Ramos (cell line): ENCODE data around the gene GUK1.

ENCODE experiments used
- in situ Hi-C: fragments of 300-500 bp; cut with MboI; formaldehyde crosslinking; loops from one replicate; pipeline ENCODE4 v1.14.3; 2022; ENCODE audit warnings: low sequenced_read_pairs; ENCODE audit not compliant: unreplicated experiment

The GUK1 gene

DNA sequence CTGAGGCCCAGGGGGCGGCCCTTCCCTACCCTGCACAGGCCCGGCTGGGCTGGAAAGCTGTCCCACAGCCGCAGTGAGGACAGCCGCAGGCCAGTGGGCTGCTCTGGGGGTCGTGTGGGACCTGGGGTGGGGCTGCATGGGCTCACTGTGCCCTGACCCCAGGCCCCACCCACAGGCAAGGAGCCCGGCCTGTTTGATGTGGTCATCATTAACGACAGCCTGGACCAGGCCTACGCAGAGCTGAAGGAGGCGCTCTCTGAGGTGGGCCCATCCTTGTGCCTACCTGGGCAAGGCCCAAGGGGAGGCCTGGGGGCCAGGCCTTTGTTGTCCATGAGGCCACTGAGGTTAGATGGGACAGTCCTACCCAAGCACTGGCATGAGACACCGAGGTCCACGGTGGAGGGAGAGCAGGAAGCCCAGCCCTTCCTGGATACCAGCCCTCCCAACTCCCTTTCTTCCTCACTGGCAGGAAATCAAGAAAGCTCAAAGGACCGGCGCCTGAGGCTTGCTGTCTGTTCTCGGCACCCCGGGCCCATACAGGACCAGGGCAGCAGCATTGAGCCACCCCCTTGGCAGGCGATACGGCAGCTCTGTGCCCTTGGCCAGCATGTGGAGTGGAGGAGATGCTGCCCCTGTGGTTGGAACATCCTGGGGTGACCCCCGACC, 8.2 kb downstream of the GUK1 start:
- in situ Hi-C loops = no loop called here

DNA sequence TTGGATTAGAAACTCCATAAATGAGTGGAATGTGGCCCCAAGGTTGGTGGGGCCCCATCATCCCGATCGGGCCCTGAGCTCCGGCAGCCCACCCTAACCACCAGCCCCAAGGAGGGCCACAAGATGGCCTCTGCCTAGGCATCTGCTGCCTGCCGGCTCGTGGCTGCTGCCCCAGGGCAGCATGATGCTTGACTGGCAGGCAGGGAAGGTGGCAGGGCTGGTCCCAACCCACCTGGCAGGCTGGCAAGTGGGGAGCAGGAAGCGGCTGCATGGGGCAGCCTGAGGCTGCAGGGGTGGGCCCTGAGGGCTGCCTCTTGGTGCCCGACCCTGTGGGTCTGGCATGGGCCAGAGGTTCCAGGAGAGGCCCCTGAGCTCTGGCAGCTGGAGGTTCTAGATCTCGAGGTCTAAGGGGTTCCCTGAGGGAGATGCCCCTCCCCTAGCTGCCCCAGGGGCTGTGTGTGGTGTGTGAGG, 8.9 kb downstream of the GUK1 start:
- in situ Hi-C loops = no loop called here

DNA sequence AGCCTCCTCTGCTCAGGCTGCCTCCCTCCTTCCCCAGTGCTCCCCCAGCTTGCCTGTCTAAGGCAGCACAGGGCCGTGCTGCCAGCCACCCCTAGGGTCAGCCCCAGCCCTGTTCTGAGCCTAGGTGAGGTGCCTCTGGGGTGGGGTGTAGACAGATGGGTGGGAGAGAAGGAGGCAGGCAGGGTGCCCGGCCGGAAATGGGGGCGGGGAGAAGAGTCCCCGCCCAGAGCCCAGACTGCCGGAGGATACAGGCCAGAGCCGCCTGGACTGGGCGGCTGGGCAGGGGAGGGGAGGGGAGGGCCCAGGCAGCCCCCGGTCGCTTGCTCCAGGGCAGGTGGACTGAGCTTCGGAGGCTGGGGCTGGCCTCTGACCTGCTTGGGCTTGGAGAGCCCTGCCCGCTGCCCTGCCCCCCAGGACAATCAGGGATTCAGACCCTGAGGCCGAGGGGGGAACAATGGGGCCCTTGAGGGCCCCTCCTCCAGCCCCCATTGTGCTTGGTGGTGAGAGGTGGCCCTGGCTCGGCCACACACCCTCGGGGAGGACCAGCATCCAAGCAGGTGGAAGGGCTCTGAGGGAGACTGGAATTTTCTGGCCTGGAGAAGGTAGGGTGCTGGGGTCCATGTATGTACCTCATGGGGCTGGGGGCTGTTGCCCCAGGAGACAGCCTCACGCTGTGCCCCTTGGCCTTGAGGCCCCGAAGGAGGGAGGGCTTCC, 9.5 kb downstream of the GUK1 start, which contains the start of gene GJC2:
Gene GJC2, plus strand, starts transcription at position 525 of the 714 bp plus-strand sequence. CDS start 7,829 bp downstream, outside the sequence.
- in situ Hi-C loops = no loop called here

DNA sequence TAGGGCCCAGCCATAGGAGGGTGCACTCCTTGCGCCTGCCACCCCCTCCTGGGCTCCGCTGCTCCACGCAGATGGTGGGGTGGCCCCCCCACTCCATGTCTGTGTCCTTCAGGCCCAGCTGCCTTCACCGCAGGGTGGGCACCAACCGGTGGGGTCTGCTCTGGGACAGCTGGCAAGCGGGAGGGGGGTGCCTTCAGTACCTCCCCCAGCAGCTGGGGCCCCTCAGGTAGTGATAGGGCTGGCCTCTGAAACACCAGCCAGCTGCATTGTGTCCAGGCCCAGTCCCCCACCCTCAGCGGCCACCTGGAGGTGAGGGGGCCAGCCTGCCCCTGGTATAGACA, 10.0 kb downstream of the GUK1 start:
- in situ Hi-C loops = no loop called here

DNA sequence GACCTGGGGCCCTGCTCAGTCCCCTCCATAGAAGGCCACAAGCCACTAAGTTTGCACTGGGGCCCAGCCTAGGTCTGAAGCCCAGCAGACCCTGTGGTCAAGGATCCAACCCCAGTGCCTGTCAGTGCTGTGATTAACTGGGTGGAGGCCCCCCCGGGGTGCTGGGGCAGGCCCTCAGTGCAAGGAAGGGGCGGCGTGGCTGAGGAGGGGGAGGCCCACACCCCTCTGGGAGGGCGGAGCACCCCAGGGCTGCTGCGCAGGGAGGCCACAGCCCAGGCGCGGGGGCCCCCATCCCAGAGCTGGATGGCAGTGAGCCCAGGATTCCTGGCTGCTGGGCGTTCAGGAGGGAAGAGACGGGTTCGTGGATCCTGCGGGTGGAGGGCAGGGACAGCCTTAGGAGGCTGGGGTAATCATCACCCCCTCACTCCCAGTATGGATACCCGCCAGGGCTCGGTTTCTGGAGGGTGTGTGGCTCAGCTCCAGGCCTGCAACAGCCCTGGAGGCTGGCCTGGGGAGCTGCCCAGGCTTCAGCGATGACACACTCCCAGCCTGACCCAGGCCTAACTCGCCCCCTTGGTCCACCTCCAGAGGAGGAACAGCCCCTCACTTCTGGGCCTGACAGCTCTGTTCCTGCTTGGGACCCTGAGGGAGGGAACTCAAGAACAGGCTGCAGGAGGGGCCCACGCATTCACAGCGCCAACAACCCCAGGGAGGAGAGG, 10.5 kb downstream of the GUK1 start:
- in situ Hi-C loops = no loop called here

DNA sequence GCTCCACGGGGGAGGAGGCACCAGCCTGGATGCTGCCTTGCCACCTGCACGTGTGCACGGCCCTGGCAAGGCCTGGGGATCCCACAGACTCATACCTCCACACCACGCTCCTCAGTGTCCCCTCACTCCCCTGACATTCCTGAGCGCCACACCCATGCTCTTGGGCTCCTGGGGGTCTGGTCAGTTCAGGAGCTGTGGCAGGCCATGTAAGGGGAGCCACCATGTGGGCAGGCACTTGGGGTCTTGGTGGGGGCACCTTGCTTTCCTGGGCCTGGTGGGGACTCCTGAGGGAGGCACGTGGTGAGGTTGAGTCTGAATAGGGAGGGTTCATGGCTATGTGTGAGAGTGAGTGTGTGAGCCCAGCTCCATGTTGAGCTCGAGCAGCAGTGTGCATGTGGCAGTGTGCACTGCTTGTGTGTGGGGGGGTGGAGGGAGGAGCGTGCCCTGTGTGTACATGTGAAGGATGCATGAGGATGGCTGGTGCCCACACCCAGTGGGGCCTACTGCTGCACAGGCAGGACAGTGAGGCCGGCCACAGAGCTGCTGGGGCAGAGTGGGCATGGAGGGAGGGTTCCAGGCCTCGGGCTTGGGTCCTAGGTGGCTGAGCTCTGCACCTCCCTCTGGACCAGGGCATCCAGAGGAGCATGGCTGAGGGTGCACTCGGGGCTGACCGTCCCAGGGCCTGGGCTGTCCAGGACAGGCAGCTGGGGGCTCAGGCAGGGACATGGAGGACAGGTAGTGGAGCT, 11.3 kb downstream of the GUK1 start:
- in situ Hi-C loops = no loop called here

DNA sequence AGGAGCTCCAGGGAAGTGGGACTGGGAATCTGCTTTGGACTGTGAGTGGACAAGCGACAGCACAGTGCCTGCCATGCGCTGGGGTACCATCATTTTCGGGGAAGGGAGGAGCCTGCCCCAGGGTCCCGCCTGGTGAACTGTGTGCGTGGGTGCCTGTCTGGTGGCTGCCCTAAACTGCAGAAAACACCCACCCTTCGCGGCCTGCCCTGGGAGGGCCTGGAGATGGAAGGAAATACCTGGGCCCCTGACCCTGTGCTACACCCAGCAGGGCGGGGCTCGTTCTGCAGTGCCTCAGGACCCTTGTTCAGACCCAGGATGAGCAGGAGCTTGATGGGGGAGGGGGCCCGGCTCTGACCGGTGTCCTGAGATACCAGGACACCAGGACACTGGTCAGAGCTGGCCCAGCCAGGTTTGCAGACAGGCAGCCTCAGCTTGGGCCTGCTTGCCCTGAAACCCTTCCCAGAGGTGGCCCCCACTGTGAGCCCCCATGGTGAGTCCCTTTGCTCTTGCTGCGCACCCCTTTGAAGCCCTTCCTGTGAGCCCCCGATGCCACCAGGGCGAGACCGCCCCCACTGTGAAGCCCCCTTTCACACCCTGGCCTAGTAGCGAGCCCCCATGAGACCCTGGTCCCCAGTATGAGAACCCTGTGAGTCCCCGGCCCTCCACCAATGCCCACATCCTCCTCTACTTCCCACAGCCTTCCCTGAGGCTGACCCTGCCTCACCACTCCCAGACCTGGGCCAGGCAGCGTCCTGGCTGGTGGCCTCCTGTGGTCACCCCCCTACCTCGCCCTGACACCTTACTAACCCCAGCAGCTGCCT, 12.2 kb downstream of the GUK1 start:
- in situ Hi-C loops = no loop called here

DNA sequence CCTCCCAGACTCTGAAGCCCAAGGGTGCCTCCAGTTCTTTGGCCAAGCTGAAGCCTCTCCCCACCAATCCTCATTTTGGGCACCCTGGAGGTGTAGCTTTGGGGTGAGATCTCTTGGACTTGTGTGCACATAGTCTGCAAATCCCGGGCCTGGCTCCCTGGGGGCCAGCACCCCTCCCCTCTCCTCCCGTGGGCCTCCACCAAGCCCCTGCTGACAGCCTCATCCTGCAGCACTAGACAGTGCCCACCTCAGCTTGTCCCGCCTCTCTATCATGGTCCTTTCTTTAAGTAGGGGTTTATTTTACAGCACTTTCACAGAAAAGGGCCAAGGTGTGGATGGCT, 12.8 kb downstream of the GUK1 start:
- in situ Hi-C loops = no loop called here

DNA sequence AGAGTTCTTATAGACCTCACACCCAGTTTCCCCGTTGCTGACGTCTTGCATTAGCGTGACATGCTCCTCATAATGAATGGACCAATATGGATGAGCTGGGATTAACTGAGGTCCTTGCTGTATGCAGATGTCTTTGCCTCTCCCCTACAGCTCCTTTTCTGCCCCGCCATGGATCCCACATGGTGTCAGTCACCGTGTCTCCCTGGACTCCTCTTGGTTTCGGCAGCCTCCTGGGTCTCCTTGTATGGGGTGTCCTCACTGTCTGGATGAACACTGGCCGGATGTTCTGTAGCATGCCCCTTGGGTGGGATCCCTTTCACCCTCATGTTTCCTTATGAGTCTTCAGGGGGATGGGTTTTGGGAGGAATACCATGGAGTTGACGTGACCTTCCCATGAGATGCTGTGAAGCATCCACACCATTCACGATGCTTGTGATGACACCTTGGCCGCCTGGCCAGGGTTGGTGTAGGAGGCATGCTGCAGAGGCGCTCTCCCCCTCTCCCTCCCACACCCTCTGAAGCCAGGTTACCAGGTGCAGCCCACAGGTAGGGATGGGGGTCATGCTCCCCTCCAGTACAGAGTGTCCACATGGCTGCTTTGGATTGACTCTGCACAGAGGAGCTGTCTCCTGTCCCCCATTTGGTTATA, 14.1 kb downstream of the GUK1 start:
- in situ Hi-C loops = no loop called here

DNA sequence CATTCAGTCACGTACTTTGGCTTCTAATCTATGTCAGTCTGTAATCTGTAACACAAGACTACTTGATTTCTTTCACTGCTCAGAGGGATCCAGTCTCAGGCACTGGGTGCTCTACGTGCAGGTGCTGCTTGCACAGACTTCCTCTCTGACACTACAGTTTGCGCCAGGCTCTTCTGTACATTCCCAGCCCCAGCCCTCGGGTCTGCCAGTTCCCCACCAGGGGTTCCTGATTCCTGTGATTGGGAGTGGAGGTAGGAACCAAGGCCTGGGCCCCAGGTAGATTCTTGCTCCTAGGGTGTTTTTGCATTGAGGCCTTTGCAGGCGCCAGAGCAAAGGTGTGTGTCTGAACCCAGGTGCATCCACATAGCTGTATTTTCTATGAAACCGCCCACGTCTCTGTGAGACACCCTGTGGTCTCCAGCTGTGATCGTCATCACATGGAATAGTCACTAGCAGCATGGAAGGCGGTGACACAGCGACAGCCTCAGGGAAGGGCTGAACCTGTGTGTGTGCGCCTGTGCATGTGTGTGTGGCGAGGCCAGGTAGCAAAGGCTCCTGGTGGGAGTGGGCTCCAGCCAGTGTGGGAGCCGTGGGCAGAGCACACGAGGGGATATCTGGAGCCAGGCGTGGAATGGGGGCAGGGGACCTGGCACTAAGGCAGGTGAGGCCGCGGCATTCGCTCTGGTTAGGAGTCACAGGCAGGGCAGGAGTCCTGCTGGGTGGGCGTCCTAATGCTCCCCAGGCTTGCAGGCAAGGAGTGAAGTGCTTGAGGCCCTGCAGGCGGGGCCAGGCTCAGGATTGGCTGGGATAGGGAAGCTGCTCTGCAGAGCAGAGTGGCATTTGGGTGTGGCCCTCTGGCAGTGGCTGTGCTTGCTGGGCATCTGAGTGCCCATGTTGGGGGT, 14.8 kb downstream of the GUK1 start:
- in situ Hi-C loops = no loop called here

DNA sequence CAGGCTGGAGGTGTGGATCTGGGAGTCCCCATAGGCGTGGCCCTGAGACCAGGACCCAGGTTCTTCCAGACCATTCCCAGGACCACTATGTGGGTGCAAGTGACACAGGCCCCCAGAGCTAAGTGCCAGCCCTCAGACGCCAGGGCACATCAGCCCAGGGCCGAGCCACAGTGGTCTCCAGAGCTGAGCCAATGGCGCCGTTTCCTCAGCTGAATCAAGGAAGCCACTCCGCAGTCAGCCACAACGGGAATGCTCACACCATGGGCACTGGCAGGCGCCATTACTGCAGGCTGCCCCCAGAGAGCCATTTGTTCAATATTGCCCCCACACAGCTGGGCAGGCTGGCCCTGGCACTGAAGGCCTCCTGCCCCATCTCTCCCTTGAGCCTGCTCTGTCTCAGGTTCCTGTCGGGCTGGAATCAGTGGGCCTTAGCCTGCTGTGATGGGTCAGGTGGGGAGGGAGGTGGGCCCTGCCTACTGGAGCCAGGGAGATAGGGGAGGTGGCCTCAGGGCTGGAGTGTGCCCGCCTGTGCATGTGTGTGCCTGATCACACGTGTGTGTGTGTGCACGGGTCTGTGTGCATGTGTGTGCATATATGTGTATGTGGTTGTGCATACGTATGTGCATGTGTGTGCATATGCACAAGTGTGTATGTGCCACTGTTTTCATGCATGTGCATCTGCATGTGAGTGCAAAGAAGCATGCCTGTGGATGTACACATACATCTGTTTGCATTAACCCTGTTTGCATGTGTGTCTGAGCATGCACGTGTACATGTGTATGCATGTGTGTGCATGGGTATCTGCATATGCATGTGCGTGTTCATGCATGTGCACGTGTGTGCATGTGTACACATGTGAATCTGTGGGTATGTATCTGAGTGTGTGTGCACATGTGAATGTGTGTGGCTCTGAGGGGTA, 15.8 kb downstream of the GUK1 start:
- in situ Hi-C loops = no loop called here

DNA sequence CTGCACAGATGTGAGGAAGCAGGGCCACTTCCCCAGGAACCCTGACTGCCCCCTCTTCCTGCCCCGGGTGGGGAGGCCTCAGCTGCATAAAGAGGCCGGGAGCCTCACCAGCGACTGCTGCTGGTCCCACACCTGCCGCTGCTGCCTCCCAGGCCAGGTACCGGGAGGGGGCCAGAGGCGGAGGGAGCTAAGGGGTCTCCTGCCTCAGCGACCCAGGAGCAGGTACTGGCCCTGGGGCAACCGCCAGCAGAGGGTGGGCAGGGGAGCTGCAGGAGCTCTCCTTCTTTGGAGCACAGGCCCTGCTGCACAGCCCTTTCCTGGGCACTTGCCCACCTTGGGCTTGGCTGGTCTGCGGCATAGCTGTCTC, 16.4 kb downstream of the GUK1 start:
- in situ Hi-C loops = no loop called here

DNA sequence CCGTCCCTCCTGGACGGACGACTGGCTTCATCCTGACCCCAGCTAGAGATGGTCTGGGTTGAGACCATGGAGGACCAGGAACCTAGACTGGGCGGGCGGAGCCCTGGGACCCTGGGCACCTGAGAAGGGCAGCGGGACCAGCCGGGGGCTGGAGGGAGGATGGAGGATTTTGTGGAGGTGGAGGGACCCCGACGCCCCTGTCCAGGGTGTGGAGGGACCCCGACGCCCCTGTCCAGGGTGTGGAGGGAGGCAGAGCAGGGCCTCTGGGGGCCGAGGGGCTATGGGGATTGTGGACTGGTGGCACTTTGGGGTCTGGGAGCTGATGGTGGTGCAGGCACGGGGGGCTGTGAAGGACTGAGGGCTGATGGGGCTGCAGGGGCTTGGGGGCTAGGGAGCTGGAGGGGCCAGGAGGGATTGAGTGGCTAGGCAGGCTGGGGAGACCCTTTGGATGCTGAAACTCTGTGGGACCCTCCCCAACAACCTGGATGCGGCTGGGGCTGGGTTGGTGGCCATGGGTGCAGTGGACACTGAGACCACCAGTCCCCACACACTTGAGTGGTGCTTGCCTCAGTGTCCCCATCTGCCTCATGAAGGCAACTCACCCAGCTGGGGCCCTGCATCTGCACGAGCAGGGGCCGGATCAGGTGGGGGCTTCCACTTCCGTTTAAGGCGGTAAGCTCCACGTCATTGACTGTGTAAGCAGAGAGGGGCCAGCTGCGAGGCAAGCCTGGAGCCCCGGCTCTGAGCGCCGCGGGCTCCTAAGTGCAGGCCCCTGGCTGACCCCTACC, 17.1 kb downstream of the GUK1 start:
- in situ Hi-C loops = no loop called here

DNA sequence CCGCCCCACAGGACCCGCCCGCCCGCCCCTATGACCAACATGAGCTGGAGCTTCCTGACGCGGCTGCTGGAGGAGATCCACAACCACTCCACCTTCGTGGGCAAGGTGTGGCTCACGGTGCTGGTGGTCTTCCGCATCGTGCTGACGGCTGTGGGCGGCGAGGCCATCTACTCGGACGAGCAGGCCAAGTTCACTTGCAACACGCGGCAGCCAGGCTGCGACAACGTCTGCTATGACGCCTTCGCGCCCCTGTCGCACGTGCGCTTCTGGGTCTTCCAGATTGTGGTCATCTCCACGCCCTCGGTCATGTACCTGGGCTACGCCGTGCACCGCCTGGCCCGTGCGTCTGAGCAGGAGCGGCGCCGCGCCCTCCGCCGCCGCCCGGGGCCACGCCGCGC, 17.6 kb downstream of the GUK1 start:
- in situ Hi-C loops = no loop called here

DNA sequence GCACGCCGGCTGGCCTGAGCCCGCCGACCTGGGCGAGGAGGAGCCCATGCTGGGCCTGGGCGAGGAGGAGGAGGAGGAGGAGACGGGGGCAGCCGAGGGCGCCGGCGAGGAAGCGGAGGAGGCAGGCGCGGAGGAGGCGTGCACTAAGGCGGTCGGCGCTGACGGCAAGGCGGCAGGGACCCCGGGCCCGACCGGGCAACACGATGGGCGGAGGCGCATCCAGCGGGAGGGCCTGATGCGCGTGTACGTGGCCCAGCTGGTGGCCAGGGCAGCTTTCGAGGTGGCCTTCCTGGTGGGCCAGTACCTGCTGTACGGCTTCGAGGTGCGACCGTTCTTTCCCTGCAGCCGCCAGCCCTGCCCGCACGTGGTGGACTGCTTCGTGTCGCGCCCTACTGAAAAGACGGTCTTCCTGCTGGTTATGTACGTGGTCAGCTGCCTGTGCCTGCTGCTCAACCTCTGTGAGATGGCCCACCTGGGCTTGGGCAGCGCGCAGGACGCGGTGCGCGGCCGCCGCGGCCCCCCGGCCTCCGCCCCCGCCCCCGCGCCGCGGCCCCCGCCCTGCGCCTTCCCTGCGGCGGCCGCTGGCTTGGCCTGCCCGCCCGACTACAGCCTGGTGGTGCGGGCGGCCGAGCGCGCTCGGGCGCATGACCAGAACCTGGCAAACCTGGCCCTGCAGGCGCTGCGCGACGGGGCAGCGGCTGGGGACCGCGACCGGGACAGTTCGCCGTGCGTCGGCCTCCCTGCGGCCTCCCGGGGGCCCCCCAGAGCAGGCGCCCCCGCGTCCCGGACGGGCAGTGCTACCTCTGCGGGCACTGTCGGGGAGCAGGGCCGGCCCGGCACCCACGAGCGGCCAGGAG, 18.3 kb downstream of the GUK1 start:
- in situ Hi-C loops = no loop called here
